Measurements from ENCODE around the gene DCAF10. TPM values are rescaled to one million over a fixed set of nuclear protein-coding genes. Genes with fewer than 3 reads are reported as not detected.

The DCAF10 gene
- total RNA-seq, 1 experiment from 2014 or later, result 24.0 TPM

- Histone ChIP-seq H3K4me3 (ENCODE audit: low read depth, low read length, poor library complexity, severe bottlenecking) (no peak overlapping the region), H3K4me1 (ENCODE audit: insufficient read depth, low read length, poor library complexity, severe bottlenecking) (no peaks in the 10 kb centered on the region), H3K27me3 (replicated peaks; ENCODE audit: insufficient read depth, low read depth, low read length, poor library complexity) (no peaks in the 10 kb centered on the region), H3K36me3 (ENCODE audit: insufficient read depth, low read length, poor library complexity, severe bottlenecking) (peaks cover 8% of the 10 kb centered on the region), H3K9me3 (ENCODE audit: low read depth, low read length, poor library complexity, severe bottlenecking) (no peaks in the 10 kb centered on the region), H3K27ac (ENCODE audit: low read depth, low read length, poor library complexity, severe bottlenecking) (no peak overlapping the region)
- no peak for DNase-seq (ENCODE audit: low spot score)
- TF ChIP-seq EZH2 (IDR thresholded peaks at IDR 0.05; ENCODE audit: borderline replicate concordance, low read depth, low read length, poor library complexity, severe bottlenecking), result no peak
- TF ChIP-seq, protein P1, sequence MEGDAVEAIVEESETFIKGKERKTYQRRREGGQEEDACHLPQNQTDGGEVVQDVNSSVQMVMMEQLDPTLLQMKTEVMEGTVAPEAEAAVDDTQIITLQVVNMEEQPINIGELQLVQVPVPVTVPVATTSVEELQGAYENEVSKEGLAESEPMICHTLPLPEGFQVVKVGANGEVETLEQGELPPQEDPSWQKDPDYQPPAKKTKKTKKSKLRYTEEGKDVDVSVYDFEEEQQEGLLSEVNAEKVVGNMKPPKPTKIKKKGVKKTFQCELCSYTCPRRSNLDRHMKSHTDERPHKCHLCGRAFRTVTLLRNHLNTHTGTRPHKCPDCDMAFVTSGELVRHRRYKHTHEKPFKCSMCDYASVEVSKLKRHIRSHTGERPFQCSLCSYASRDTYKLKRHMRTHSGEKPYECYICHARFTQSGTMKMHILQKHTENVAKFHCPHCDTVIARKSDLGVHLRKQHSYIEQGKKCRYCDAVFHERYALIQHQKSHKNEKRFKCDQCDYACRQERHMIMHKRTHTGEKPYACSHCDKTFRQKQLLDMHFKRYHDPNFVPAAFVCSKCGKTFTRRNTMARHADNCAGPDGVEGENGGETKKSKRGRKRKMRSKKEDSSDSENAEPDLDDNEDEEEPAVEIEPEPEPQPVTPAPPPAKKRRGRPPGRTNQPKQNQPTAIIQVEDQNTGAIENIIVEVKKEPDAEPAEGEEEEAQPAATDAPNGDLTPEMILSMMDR (conservative IDR thresholded peaks at IDR 0.05; ENCODE audit: low read depth, low read length), result no peak
- BruUV-seq (replicated peaks), result no TSS peak
- ChIA-PET POLR2A (ENCODE audit: low non-redundant PET) (interaction anchor here (0.6 kb wide), 1 partner anchor 386 kb away, joined by 4 read pairs; no protein-coding TSS in a partner anchor), CTCF (no interaction called here)
- intact Hi-C loops (cut with micrococcal nuclease; ENCODE audit: unreplicated experiment), result no loop called here
Observed at GRCh38 chr9:37852222-37852621, 51.6 kb downstream of the DCAF10 start.

DNA sequence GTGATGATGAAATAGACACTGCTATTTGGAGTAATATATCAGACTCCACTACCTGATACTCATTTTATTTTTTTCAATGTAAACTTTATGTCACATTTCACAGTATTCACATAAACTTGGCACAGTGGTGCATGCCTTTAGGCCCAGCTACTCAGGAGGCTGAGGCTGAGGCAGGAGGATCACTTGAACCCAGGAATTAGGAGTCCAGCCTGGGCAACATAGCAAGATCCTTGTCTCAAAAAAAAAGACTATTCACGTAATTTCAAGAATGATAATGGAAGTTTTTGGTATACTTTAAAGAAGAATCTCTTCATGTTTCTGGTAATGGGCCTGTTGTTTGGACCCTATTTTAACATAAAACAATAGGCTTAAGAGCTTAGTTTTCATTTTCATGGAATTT is 56.0 kb downstream of the DCAF10 start:
- H3K27me3 ChIP-seq (replicated peaks; ENCODE audit: insufficient read depth, low read depth, low read length, poor library complexity), result no peaks in the 10 kb centered on the region
- peaks cover 26% of the 10 kb centered on the region for H3K36me3 ChIP-seq (ENCODE audit: insufficient read depth, low read length, poor library complexity, severe bottlenecking)
- ChIA-PET POLR2A (ENCODE audit: low non-redundant PET) (no interaction called here), CTCF (no interaction called here)
- H3K4me1 ChIP-seq (ENCODE audit: insufficient read depth, low read length, poor library complexity, severe bottlenecking), result no peaks in the 10 kb centered on the region
- H3K4me3 ChIP-seq (ENCODE audit: low read depth, low read length, poor library complexity, severe bottlenecking), result no peak overlapping the region
- BruUV-seq (replicated peaks), result no TSS peak
- no peak for DNase-seq (ENCODE audit: low spot score)
- TF ChIP-seq, protein P1 (conservative IDR thresholded peaks at IDR 0.05; ENCODE audit: low read depth, low read length), result no peak
- no peak for TF ChIP-seq EZH2 (IDR thresholded peaks at IDR 0.05; ENCODE audit: borderline replicate concordance, low read depth, low read length, poor library complexity, severe bottlenecking)
- no peak overlapping the region for H3K27ac ChIP-seq (ENCODE audit: low read depth, low read length, poor library complexity, severe bottlenecking)
- intact Hi-C loops (cut with micrococcal nuclease; ENCODE audit: unreplicated experiment), result no loop called here
- no peaks in the 10 kb centered on the region for H3K9me3 ChIP-seq (ENCODE audit: low read depth, low read length, poor library complexity, severe bottlenecking)

DNA sequence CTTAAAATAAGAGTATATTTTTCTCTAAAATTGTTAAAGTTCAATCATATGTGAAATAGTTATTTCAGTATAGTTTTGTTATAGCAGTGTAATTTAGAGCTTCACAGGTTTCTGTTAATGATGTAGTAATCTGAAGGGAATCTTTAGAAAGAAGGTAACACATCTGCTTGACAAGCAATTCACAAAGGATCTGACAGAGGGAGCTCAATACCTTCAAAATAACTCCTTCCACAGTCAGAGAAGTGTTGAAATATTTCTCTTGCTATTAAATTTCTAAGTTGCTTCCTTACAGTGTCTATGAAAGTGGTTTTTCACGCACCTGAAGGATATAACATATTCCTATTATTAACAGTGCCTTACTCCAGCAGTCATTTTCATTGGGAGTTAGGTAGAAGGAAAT is 58.4 kb downstream of the DCAF10 start:
- Histone ChIP-seq H3K4me3 (ENCODE audit: low read depth, low read length, poor library complexity, severe bottlenecking) (no peak overlapping the region), H3K9me3 (ENCODE audit: low read depth, low read length, poor library complexity, severe bottlenecking) (no peaks in the 10 kb centered on the region), H3K27me3 (replicated peaks; ENCODE audit: insufficient read depth, low read depth, low read length, poor library complexity) (no peaks in the 10 kb centered on the region), H3K27ac (ENCODE audit: low read depth, low read length, poor library complexity, severe bottlenecking) (no peak overlapping the region), H3K4me1 (ENCODE audit: insufficient read depth, low read length, poor library complexity, severe bottlenecking) (no peaks in the 10 kb centered on the region), H3K36me3 (ENCODE audit: insufficient read depth, low read length, poor library complexity, severe bottlenecking) (peaks cover 26% of the 10 kb centered on the region)
- intact Hi-C loops (cut with micrococcal nuclease; ENCODE audit: unreplicated experiment), result no loop called here
- TF ChIP-seq, protein P1 (conservative IDR thresholded peaks at IDR 0.05; ENCODE audit: low read depth, low read length), result no peak; the same call in 1 of the 2 replicates
- TF ChIP-seq EZH2 (IDR thresholded peaks at IDR 0.05; ENCODE audit: borderline replicate concordance, low read depth, low read length, poor library complexity, severe bottlenecking), result no peak
- DNase-seq (ENCODE audit: low spot score), result no peak
- ChIA-PET CTCF (no interaction called here), POLR2A (ENCODE audit: low non-redundant PET) (no interaction called here)
- no TSS peak for BruUV-seq (replicated peaks)
